ENCODE measurements around the gene ASAP3. TPM values are rescaled to one million over a fixed set of nuclear protein-coding genes. Genes with fewer than 3 reads are reported as not detected.

Gene ASAP3
- total and polyA plus RNA-seq, 4 donors = 8.3 to 25.9 (median 16.7) TPM

DNA sequence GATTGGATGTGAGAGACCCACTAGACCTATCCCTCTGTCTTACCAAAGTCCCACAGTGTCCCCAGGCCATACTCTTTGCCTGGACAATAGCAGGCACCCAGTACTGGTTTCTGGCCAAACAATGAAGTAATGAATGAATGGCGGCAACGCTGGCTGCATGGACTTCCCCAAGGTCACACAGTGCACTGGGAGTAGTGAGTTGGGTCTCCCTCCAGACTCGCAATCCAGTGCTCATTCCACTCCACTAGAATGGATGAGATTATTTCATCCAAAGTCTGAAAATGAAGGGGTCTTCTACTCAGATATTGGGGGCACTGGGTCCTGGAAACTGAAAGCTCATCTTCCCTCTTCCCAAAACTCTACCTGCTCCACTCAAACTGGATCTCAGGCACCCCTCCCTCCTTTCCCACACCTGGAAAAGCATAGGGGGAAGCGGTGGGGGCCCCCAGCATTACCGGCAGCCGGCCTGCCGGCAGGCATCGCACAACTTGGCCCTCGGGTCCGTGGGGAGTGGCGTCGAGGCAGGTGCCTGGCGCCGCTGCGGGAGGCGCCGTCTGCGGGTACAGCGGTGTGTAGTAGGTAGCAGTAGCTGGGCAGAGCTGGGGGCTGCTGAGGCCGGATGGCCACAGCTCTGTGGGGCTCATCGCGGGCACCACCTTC, 46.2 kb upstream of the ASAP3 start:
- peak overlapping the region in 1 of 3 donors; percentile 49 for H3K4me3 ChIP-seq (ENCODE audit: low read depth in 1 of 3, low read length in 3 of 3)
- H3K9ac ChIP-seq (ENCODE audit: low read depth in 1 of 2, low read length in 2 of 2) = no peak overlapping the region
- H3K36me3 ChIP-seq (ENCODE audit: control insufficient read depth in 4 of 4, insufficient read depth in 3 of 4, low read depth in 1 of 4, low read length in 3 of 4) = no peaks in the 10 kb centered on the region
- 15% methylated on average over 22 of the region's 22 CpGs for WGBS
- peaks cover 12 to 18% (median 14%) of the 10 kb centered on the region in 4 donors for H3K4me1 ChIP-seq (ENCODE audit: control insufficient read depth in 4 of 4, insufficient read depth in 4 of 4, low read length in 3 of 4)
- H3K27ac ChIP-seq (ENCODE audit: low read depth in 1 of 2, low read length in 2 of 2) = no peak overlapping the region
- TF ChIP-seq RAD21 (IDR thresholded peaks at IDR 0.05) (no peak), RXRA (IDR thresholded peaks at IDR 0.05) (no peak), ATF3 (IDR thresholded peaks at IDR 0.05) (no peak), FOXA2 (IDR thresholded peaks at IDR 0.05) (no peak), HNF4A (conservative IDR thresholded peaks at IDR 0.05) (no peak), HNF4G (IDR thresholded peaks at IDR 0.05) (no peak)
- no peak for DNase-seq (ENCODE audit: low spot score)
- no peaks in the 10 kb centered on the region for H3K27me3 ChIP-seq (ENCODE audit: control insufficient read depth in 4 of 4, insufficient read depth in 4 of 4, low read length in 3 of 4)
- no peaks in the 10 kb centered on the region for H3K9me3 ChIP-seq (ENCODE audit: control insufficient read depth in 4 of 4, low read length in 3 of 4)

GRCh38 chr1:23529146-23530086, 45.4 kb upstream of the ASAP3 start:
- peaks cover 12 to 18% (median 14%) of the 10 kb centered on the region in 4 donors for H3K4me1 ChIP-seq (ENCODE audit: control insufficient read depth in 4 of 4, insufficient read depth in 4 of 4, low read length in 3 of 4)
- no peaks in the 10 kb centered on the region for H3K9me3 ChIP-seq (ENCODE audit: control insufficient read depth in 4 of 4, low read length in 3 of 4)
- no peak overlapping the region for H3K9ac ChIP-seq (ENCODE audit: low read depth in 1 of 2, low read length in 2 of 2)
- TF ChIP-seq ZBTB33 (IDR thresholded peaks at IDR 0.05) (no peak), ATF3 (IDR thresholded peaks at IDR 0.05) (no peak)
- H3K27ac ChIP-seq (ENCODE audit: low read depth in 1 of 2, low read length in 2 of 2) = no peak overlapping the region
- 65% methylated on average over 8 of the region's 8 CpGs for WGBS
- no peaks in the 10 kb centered on the region for H3K36me3 ChIP-seq (ENCODE audit: control insufficient read depth in 4 of 4, insufficient read depth in 3 of 4, low read depth in 1 of 4, low read length in 3 of 4)
- H3K4me3 ChIP-seq (ENCODE audit: low read depth in 1 of 3, low read length in 3 of 3) = no peak overlapping the region
- no peaks in the 10 kb centered on the region for H3K27me3 ChIP-seq (ENCODE audit: control insufficient read depth in 4 of 4, insufficient read depth in 4 of 4, low read length in 3 of 4)
- DNase-seq (ENCODE audit: low spot score) = peak; percentile 67

- 26% methylated on average over 9 of the region's 9 CpGs for WGBS
- DNase-seq (ENCODE audit: low spot score) = peak; percentile 98
- H3K9me3 ChIP-seq (ENCODE audit: control insufficient read depth in 4 of 4, low read length in 3 of 4) = no peaks in the 10 kb centered on the region
- no peak overlapping the region for H3K9ac ChIP-seq (ENCODE audit: low read depth in 1 of 2, low read length in 2 of 2)
- H3K36me3 ChIP-seq (ENCODE audit: control insufficient read depth in 4 of 4, insufficient read depth in 3 of 4, low read depth in 1 of 4, low read length in 3 of 4) = no peaks in the 10 kb centered on the region
- H3K27ac ChIP-seq (ENCODE audit: low read depth in 1 of 2, low read length in 2 of 2) = no peak overlapping the region
- H3K27me3 ChIP-seq (ENCODE audit: control insufficient read depth in 4 of 4, insufficient read depth in 4 of 4, low read length in 3 of 4) = no peaks in the 10 kb centered on the region
- TF ChIP-seq SP1 (IDR thresholded peaks at IDR 0.05) (peak; percentile 37), JUND (IDR thresholded peaks at IDR 0.05) (no peak), FOXA2 (IDR thresholded peaks at IDR 0.05) (no peak), HNF4A (conservative IDR thresholded peaks at IDR 0.05) (peak; percentile 40 to 59), ATF3 (IDR thresholded peaks at IDR 0.05) (no peak), GABPA (IDR thresholded peaks at IDR 0.05 in 1 of 2, conservative IDR thresholded peaks at IDR 0.05 in 1 of 2) (no peak), RAD21 (IDR thresholded peaks at IDR 0.05) (peak in 1 of 2 donors; percentile 46)
- TF ChIP-seq, protein P1, sequence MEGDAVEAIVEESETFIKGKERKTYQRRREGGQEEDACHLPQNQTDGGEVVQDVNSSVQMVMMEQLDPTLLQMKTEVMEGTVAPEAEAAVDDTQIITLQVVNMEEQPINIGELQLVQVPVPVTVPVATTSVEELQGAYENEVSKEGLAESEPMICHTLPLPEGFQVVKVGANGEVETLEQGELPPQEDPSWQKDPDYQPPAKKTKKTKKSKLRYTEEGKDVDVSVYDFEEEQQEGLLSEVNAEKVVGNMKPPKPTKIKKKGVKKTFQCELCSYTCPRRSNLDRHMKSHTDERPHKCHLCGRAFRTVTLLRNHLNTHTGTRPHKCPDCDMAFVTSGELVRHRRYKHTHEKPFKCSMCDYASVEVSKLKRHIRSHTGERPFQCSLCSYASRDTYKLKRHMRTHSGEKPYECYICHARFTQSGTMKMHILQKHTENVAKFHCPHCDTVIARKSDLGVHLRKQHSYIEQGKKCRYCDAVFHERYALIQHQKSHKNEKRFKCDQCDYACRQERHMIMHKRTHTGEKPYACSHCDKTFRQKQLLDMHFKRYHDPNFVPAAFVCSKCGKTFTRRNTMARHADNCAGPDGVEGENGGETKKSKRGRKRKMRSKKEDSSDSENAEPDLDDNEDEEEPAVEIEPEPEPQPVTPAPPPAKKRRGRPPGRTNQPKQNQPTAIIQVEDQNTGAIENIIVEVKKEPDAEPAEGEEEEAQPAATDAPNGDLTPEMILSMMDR (IDR thresholded peaks at IDR 0.05; ENCODE audit: low read depth, low read length, missing input control) = no peak
- TF ChIP-seq, protein P2, sequence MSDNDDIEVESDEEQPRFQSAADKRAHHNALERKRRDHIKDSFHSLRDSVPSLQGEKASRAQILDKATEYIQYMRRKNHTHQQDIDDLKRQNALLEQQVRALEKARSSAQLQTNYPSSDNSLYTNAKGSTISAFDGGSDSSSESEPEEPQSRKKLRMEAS (IDR thresholded peaks at IDR 0.05) = peak; percentile 49
- peaks cover 12 to 18% (median 14%) of the 10 kb centered on the region in 4 donors for H3K4me1 ChIP-seq (ENCODE audit: control insufficient read depth in 4 of 4, insufficient read depth in 4 of 4, low read length in 3 of 4)
- no peak overlapping the region for H3K4me3 ChIP-seq (ENCODE audit: low read depth in 1 of 3, low read length in 3 of 3)
These were observed 44.4 kb upstream of the ASAP3 start for GRCh38 chr1:23528250-23528978.
